CD4-positive, alpha-beta memory T cell (primary cell): ENCODE data around the gene CUX1. TPM values are rescaled to one million over a fixed set of nuclear protein-coding genes. Genes with fewer than 3 reads are reported as not detected.

Source experiments
- CTCF ChIA-PET: fragments of 350-600 bp; sonication (Branson Sonifier 250); formaldehyde crosslinking; loops from one replicate; lab custom pipeline; 2021; ENCODE audit warnings: inconsistent platforms; ENCODE audit not compliant: partially characterized antibody; lab: Charles Lee
- POLR2A ChIA-PET: fragments of 350-600 bp; sonication (Branson Sonifier 250); formaldehyde crosslinking; loops from one replicate; lab custom pipeline; 2021; ENCODE audit not compliant: partially characterized antibody; lab: Charles Lee
- DNase-seq, 5 donors: peaks; one replicate each; pipeline versions ENCODE4 v3.0.0 to v3.0.0-alpha.2; 2020 to 2022; ENCODE audit warnings: mixed read lengths in 1 of 5
- H3K27ac ChIP-seq: one replicate; pipeline ENCODE4 v1.7.0; 2013; ENCODE audit warnings: low read depth, low read length
- H3K27me3 ChIP-seq: 2 replicates; pipeline ENCODE4 v1.7.0; 2013; ENCODE audit warnings: mild to moderate bottlenecking, low read length, moderate library complexity; ENCODE audit not compliant: insufficient read depth
- H3K36me3 ChIP-seq: 2 replicates; pipeline ENCODE4 v1.7.0; 2013; ENCODE audit warnings: mild to moderate bottlenecking, low read length, moderate library complexity; ENCODE audit not compliant: insufficient read depth
- H3K4me1 ChIP-seq: 2 replicates; pipeline ENCODE4 v1.7.0; 2013; ENCODE audit warnings: mild to moderate bottlenecking, low read length, moderate library complexity; ENCODE audit not compliant: insufficient read depth
- H3K4me3 ChIP-seq, 2 donors: one replicate each; pipeline ENCODE4 v1.7.0; 2013; ENCODE audit warnings: low read length in 2 of 2, mild to moderate bottlenecking in 1 of 2
- H3K9me3 ChIP-seq, 2 donors: one replicate each; pipeline ENCODE4 v1.7.0; 2013; ENCODE audit warnings: low read length in 2 of 2, control low read depth in 1 of 2; ENCODE audit not compliant: control insufficient read depth in 1 of 2
- H3K27ac Mint-ChIP-seq, 7 donors: one replicate each; pipeline ENCODE4 v1.8.0; 2020 to 2021; ENCODE audit warnings: mixed read lengths in 7 of 7, mild to moderate bottlenecking in 6 of 7, inconsistent platforms in 3 of 7, moderate library complexity in 3 of 7
- H3K27me3 Mint-ChIP-seq, 2 donors: one replicate each; pipeline ENCODE4 v1.8.0; 2020 to 2021; ENCODE audit warnings: mixed read lengths in 2 of 2
- H3K36me3 Mint-ChIP-seq, 2 donors: one replicate each; pipeline ENCODE4 v1.8.0; 2020 to 2021; ENCODE audit warnings: mixed read lengths in 2 of 2, inconsistent platforms in 1 of 2, mild to moderate bottlenecking in 1 of 2
- H3K4me1 Mint-ChIP-seq, 4 donors: one replicate each; pipeline ENCODE4 v1.8.0; 2020 to 2021; ENCODE audit warnings: mixed read lengths in 4 of 4, mild to moderate bottlenecking in 1 of 4
- H3K4me3 Mint-ChIP-seq, 8 donors: one replicate each; pipeline ENCODE4 v1.8.0; 2020 to 2021; ENCODE audit warnings: mixed read lengths in 8 of 8, mild to moderate bottlenecking in 7 of 8, moderate library complexity in 6 of 8, inconsistent platforms in 3 of 8
- H3K9me3 Mint-ChIP-seq, 8 donors: one replicate each; pipeline ENCODE4 v1.8.0; 2020 to 2021; ENCODE audit warnings: mixed read lengths in 8 of 8, mild to moderate bottlenecking in 5 of 8, inconsistent platforms in 3 of 8, moderate library complexity in 1 of 8
- intact Hi-C: fragments of 100-400 bp; cut with micrococcal nuclease; formaldehyde crosslinking; loops from one replicate; pipeline ENCODE4 v1.15.1; 2023
- polyA plus RNA-seq, 2 donors: library from polyadenylated mRNA; unstranded; fragments of 300-500 nt; fragmentation: Illumina TruSeq; gene quantifications; one replicate each; pipeline ENCODE4 v1.2.3, GENCODE V29; 2021
- total RNA-seq, 2 experiments: library from RNA; stranded (reverse); gene quantifications; one replicate each; pipeline ENCODE4 v1.2.3, GENCODE V29; 2021

The CUX1 gene
- total and polyA plus RNA-seq, 4 experiments from 2014 or later = 2.1 to 47.6 (median 36.1) TPM

DNA sequence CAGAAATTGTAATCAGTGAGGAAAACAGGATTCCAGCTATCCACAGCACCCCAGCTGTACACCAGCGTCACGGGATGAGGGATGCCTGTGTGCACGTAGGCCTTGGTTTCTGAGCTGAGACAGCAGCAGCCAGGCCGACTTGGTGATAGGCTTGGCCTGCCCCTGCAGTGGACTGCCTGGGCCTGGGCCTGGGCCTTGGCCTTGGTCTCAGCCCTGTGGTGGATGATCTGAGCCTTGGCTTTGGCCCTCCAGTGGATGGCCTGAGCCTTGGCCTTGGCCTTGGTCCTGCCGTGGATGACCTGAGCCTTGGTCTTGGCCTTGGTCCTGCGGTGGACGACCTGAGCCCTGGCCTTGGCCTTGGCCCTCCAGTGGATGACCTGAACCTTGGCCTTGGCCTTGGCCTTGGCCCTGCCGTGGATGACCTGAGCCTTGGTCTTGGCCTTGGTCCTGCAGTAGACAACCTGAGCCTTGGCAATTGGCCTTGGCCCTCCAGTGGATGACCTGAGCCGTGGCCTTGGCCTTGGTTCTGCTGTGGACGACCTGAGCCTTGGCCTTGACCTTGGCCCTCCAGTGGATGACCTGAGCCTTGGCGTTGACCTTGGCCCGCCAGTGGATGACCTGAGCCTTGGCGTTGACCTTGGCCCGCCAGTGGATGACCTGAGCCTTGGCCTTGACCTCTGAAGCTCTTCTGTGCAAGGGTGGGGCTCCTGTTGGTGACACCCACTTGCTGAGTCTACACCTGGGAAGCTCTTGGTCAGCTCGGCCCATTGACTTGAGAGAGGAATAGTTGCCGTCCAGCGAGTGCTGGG is 93.8 kb downstream of the CUX1 start:
- H3K9me3 ChIP-seq = no peaks in the 10 kb centered on the region
- peaks cover 9 to 10% of the 10 kb centered on the region in 2 donors for H3K36me3 Mint-ChIP-seq
- H3K27ac Mint-ChIP-seq = no peak overlapping the region
- intact Hi-C loops = no loop called here
- H3K9me3 Mint-ChIP-seq = peaks cover 0 to 5% (median 0%) of the 10 kb centered on the region in 8 donors
- peaks cover 8 to 17% (median 12%) of the 10 kb centered on the region in 4 donors for H3K4me1 Mint-ChIP-seq
- no peak overlapping the region for H3K27ac ChIP-seq
- H3K27me3 ChIP-seq = no peaks in the 10 kb centered on the region
- H3K27me3 Mint-ChIP-seq = no peaks in the 10 kb centered on the region
- CTCF ChIA-PET = no interaction called here
- POLR2A ChIA-PET = no interaction called here
- H3K4me3 Mint-ChIP-seq = no peak overlapping the region
- no peaks in the 10 kb centered on the region for H3K36me3 ChIP-seq
- DNase-seq = no peak
- no peaks in the 10 kb centered on the region for H3K4me1 ChIP-seq
- no peak overlapping the region for H3K4me3 ChIP-seq

DNA sequence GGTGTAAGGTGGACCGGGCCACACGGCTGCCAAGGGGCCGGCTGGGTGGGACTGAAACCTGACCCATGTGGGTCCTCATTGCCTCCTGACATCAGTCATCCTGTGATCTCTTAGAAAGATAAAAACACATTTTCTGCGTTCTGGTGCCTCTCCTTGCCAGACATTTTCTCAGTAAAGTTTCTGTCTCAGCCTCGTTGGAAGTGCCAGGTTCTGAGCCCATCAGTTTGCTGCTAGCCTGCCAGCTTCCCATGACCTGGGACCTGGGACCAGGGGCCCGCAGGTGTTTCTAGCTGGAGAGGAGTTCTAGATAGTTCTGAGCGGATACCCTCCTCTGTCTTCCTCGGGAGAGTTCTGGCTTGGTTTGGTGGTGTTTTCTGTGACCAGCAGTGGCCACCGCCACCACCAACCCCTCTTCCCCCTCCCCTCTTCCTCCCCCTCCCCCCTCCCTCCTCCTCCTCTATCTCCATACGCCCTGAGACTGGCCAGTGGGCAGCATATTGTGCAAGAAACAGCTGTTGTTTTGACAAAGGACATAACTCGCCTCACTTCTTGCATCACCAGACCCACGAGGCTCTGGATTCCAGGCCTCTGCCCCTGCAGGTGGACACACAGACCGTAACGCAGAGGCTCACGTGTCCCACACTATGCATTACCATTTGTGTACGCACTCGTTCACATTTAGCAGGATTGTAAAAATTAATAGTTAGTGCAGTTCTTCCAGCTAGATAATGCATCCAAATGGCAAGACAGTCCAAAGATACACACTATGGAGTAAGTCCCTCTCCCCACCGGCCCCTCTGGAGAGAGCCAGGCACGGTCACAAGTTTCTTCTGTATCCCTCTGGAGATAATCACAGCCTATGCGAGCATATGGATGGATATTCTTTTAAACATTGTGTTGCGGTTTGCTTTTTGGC is 94.6 kb downstream of the CUX1 start:
- intact Hi-C loops = no loop called here
- H3K4me1 Mint-ChIP-seq = peaks cover 8 to 17% (median 12%) of the 10 kb centered on the region in 4 donors
- H3K9me3 ChIP-seq = no peaks in the 10 kb centered on the region
- no peaks in the 10 kb centered on the region for H3K27me3 Mint-ChIP-seq
- CTCF ChIA-PET = no interaction called here
- H3K27me3 ChIP-seq = no peaks in the 10 kb centered on the region
- no peak overlapping the region for H3K4me3 Mint-ChIP-seq
- no peak overlapping the region for H3K27ac ChIP-seq
- POLR2A ChIA-PET = no interaction called here
- H3K4me3 ChIP-seq = no peak overlapping the region
- no peaks in the 10 kb centered on the region for H3K4me1 ChIP-seq
- peaks cover 15 to 16% of the 10 kb centered on the region in 2 donors for H3K36me3 Mint-ChIP-seq
- no peak overlapping the region for H3K27ac Mint-ChIP-seq
- H3K9me3 Mint-ChIP-seq = peaks cover 0 to 5% (median 0%) of the 10 kb centered on the region in 8 donors
- no peak for DNase-seq
- H3K36me3 ChIP-seq = no peaks in the 10 kb centered on the region

DNA sequence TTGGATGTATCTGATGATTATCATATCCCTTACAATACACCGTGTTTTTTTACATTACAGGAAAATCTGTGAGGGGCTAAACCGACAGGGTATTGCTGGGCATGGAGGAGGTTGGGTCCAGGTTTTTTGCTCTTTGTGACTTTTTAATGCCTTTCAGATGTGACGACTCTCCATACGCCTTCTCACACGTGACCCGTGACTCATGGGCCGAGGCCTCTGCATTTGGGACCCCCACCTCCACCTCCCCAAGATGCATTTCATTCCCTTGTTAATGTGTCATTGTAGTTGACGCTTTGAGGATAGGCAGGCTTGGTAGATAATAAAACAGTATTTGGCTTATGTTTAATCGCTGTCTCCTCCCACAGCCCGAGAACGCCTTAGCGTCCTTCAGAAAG is 95.3 kb downstream of the CUX1 start:
- DNase-seq = no peak
- CTCF ChIA-PET = no interaction called here
- H3K27ac Mint-ChIP-seq = no peak overlapping the region

DNA sequence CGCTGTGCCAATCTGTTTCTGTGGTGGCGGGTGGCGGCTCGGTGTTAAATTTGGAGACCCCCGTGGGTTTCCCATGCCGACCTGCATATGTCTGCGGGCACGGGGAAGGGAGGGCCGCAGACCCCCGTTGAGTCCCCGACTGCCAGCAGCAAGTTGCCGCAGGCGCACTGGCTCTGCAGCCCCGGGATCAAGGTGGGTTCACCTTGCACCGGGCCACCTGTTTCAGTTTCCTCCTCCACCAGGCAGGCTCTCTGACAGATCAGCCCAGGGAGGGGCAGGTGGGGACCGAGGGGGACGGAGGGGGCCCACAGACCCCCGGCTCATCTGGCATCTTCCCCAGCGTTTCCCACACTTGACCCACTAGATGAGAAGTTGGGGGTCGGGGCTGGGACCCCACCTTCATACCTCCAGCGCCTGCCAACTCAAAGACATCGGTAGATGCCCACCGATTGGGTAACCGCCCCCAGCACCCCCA is 95.9 kb downstream of the CUX1 start:
- Mint-ChIP-seq H3K9me3 (peaks cover 0 to 5% (median 0%) of the 10 kb centered on the region in 8 donors), H3K4me1 (peaks cover 7 to 17% (median 11%) of the 10 kb centered on the region in 4 donors), H3K27me3 (no peaks in the 10 kb centered on the region), H3K4me3 (no peak overlapping the region), H3K36me3 (peaks cover 23 to 25% of the 10 kb centered on the region in 2 donors), H3K27ac (peak overlapping the region in 1 of 7 donors; percentile 35)
- Histone ChIP-seq H3K36me3 (no peaks in the 10 kb centered on the region), H3K27ac (no peak overlapping the region), H3K4me3 (no peak overlapping the region), H3K4me1 (no peaks in the 10 kb centered on the region), H3K27me3 (no peaks in the 10 kb centered on the region), H3K9me3 (no peaks in the 10 kb centered on the region)
- ChIA-PET CTCF (no interaction called here), POLR2A (no interaction called here)
- DNase-seq = no peak
- intact Hi-C loops = no loop called here

More for the DNA sequence above, 95.3 kb downstream of the CUX1 start:
- Histone ChIP-seq H3K27ac (no peak overlapping the region), H3K36me3 (no peaks in the 10 kb centered on the region), H3K9me3 (no peaks in the 10 kb centered on the region), H3K4me3 (no peak overlapping the region), H3K4me1 (no peaks in the 10 kb centered on the region), H3K27me3 (no peaks in the 10 kb centered on the region)
- Mint-ChIP-seq H3K27me3 (no peaks in the 10 kb centered on the region), H3K4me1 (peaks cover 7 to 17% (median 12%) of the 10 kb centered on the region in 4 donors), H3K9me3 (peaks cover 0 to 5% (median 0%) of the 10 kb centered on the region in 8 donors), H3K4me3 (no peak overlapping the region), H3K36me3 (peaks cover 20 to 21% of the 10 kb centered on the region in 2 donors)
- POLR2A ChIA-PET = no interaction called here
- intact Hi-C loops = no loop called here

DNA sequence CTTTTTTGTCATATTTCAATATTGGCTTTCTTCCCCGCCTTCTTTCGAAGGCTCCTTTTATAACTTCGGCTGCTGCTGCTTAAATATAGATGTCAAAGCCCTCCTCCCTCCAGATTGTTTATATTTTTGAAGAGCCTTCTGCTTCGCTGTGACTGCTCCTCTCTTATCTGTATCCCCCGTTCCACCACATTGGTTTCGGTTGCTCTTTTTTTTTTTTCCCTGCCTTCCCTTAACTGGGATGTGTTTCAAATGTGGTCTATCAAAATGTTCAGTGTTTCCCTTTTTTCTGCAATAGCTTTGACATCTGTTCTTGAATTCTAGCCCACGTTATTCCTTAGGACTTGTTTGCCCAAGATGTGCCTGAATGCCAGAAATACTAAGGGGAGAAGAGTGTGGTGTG is 96.4 kb downstream of the CUX1 start:
- H3K27me3 ChIP-seq = no peaks in the 10 kb centered on the region
- no peaks in the 10 kb centered on the region for H3K36me3 ChIP-seq
- no peaks in the 10 kb centered on the region for H3K4me1 ChIP-seq
- peaks cover 0 to 5% (median 0%) of the 10 kb centered on the region in 8 donors for H3K9me3 Mint-ChIP-seq
- intact Hi-C loops = no loop called here
- no peak overlapping the region for H3K4me3 ChIP-seq
- peaks cover 23 to 25% of the 10 kb centered on the region in 2 donors for H3K36me3 Mint-ChIP-seq
- CTCF ChIA-PET = no interaction called here
- H3K4me1 Mint-ChIP-seq = peaks cover 7 to 17% (median 10%) of the 10 kb centered on the region in 4 donors
- H3K27ac ChIP-seq = no peak overlapping the region
- no peaks in the 10 kb centered on the region for H3K9me3 ChIP-seq
- no peak overlapping the region for H3K4me3 Mint-ChIP-seq
- peak overlapping the region in 1 of 7 donors; percentile 5 for H3K27ac Mint-ChIP-seq
- POLR2A ChIA-PET = no interaction called here
- DNase-seq = no peak
- no peaks in the 10 kb centered on the region for H3K27me3 Mint-ChIP-seq

DNA sequence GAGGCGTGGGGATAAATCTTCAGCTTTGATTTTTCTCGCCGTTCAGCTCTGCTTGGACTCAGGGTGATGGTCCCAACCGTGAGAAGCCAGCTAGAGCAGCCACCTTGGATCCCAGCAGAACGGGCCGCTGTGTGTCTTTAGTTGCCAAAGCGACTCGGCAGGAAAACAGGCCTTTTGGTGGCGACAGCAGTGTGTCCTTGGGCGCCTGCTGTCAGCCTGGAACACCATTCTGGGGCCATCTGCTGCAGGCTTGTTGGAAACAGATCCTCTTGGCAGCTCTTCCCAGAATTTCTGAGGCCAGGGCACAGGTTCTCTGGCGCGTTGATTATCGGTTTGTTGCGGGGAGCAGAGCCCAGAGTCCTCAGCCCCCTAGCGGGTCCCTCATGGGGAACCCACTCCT is 97.6 kb downstream of the CUX1 start:
- no peak for DNase-seq
- Histone ChIP-seq H3K27me3 (no peaks in the 10 kb centered on the region), H3K9me3 (no peaks in the 10 kb centered on the region), H3K4me3 (no peak overlapping the region), H3K27ac (no peak overlapping the region), H3K36me3 (no peaks in the 10 kb centered on the region), H3K4me1 (no peaks in the 10 kb centered on the region)
- ChIA-PET POLR2A (no interaction called here), CTCF (no interaction called here)
- Mint-ChIP-seq H3K4me3 (no peak overlapping the region), H3K36me3 (peaks cover 26 to 32% of the 10 kb centered on the region in 2 donors), H3K9me3 (peaks cover 0 to 5% (median 0%) of the 10 kb centered on the region in 8 donors), H3K27me3 (no peaks in the 10 kb centered on the region), H3K27ac (no peak overlapping the region), H3K4me1 (peaks cover 6 to 17% (median 12%) of the 10 kb centered on the region in 4 donors)
- intact Hi-C loops = no loop called here
